GM21576 (cell line): ENCODE results near the gene RAPGEF6.
"Not testable (repeated sequence)": the region's sequence is repeated elsewhere in the genome, so short reads cannot be mapped to it uniquely, and the experiment has no call there.

ENCODE experiments used
- ATAC-seq: cut with Tn5 transposase; IDR thresholded peaks from one replicate; pipeline ENCODE4 v1.9.1; 2021; ENCODE audit warnings: mild to moderate bottlenecking, moderate library complexity; ENCODE audit not compliant: unreplicated experiment

The RAPGEF6 gene

GRCh38 chr5:131514316-131515283 lies 120.4 kb downstream of the RAPGEF6 start:
- no peak for ATAC-seq

GRCh38 chr5:131513780-131514179 lies 121.2 kb downstream of the RAPGEF6 start:
- ATAC-seq: peak; percentile 46

GRCh38 chr5:131511934-131512333 lies 123.1 kb downstream of the RAPGEF6 start:
- ATAC-seq: no peak

- ATAC-seq: no peak
Measured at GRCh38 chr5:131509801-131510200, 125.2 kb downstream of the RAPGEF6 start.

GRCh38 chr5:131505237-131505908 lies 129.7 kb downstream of the RAPGEF6 start:
- ATAC-seq: peak; percentile 62

GRCh38 chr5:131496400-131496713 lies 138.7 kb downstream of the RAPGEF6 start:
- ATAC-seq: peak; percentile 96

- peak; percentile 19 for ATAC-seq
Measured at GRCh38 chr5:131495536-131496399, 139.3 kb downstream of the RAPGEF6 start.

- ATAC-seq: no peak
Measured at GRCh38 chr5:131491749-131492148, 143.3 kb downstream of the RAPGEF6 start.

GRCh38 chr5:131488463-131488862 lies 146.6 kb downstream of the RAPGEF6 start:
- peak; percentile 89 for ATAC-seq

- not testable (repeated sequence) for ATAC-seq
Measured at GRCh38 chr5:131487371-131487770, 147.7 kb downstream of the RAPGEF6 start.

- ATAC-seq: no peak
Measured at GRCh38 chr5:131482617-131483016, 152.4 kb downstream of the RAPGEF6 start.

GRCh38 chr5:131481569-131481968 lies 153.5 kb downstream of the RAPGEF6 start:
- no peak for ATAC-seq

- no peak for ATAC-seq
Measured at GRCh38 chr5:131475541-131475941, 159.5 kb downstream of the RAPGEF6 start.

- ATAC-seq: no peak
Measured at GRCh38 chr5:131473731-131474130, 161.3 kb downstream of the RAPGEF6 start.

GRCh38 chr5:131466171-131466766 lies 168.8 kb downstream of the RAPGEF6 start:
- ATAC-seq: no peak

- ATAC-seq: no peak
Measured at GRCh38 chr5:131463656-131464055, 171.4 kb downstream of the RAPGEF6 start.

- ATAC-seq: no peak
Measured at GRCh38 chr5:131462454-131462853, 172.6 kb downstream of the RAPGEF6 start.

- ATAC-seq: no peak
Measured at GRCh38 chr5:131461742-131462141, 173.3 kb downstream of the RAPGEF6 start.

- no peak for ATAC-seq
Measured at GRCh38 chr5:131460867-131461572, 174.0 kb downstream of the RAPGEF6 start.

- ATAC-seq: no peak
Measured at GRCh38 chr5:131460133-131460532, 174.9 kb downstream of the RAPGEF6 start.
